NCI-H2196 (cell line): Measurements from ENCODE around the gene PLCL2.

Source experiments
- DNase-seq: peaks from one replicate; lab custom pipeline; 2025; ENCODE audit not compliant: unreplicated experiment; lab: John Stamatoyannopoulos, UW

The PLCL2 gene

GRCh38 chr3:16888785-16889607 lies 4.2 kb downstream of the PLCL2 start:
- no peak for DNase-seq

- no peak for DNase-seq
Observed at GRCh38 chr3:16890597-16891333, 6.0 kb downstream of the PLCL2 start.

- no peak for DNase-seq
Observed at GRCh38 chr3:16893618-16894200, 9.0 kb downstream of the PLCL2 start.

- no peak for DNase-seq
Observed at GRCh38 chr3:16896094-16896627, 11.4 kb downstream of the PLCL2 start.

GRCh38 chr3:16896820-16897219 lies 12.1 kb downstream of the PLCL2 start:
- DNase-seq, result no peak

GRCh38 chr3:16897254-16897926 lies 12.6 kb downstream of the PLCL2 start:
- DNase-seq, result no peak

GRCh38 chr3:16898595-16899395 lies 14.0 kb downstream of the PLCL2 start:
- no peak for DNase-seq

GRCh38 chr3:16899919-16900318 lies 15.2 kb downstream of the PLCL2 start:
- DNase-seq, result no peak

GRCh38 chr3:16900779-16901440 lies 16.2 kb downstream of the PLCL2 start:
- no peak for DNase-seq

GRCh38 chr3:16904423-16905417 lies 20.0 kb downstream of the PLCL2 start:
- no peak for DNase-seq

GRCh38 chr3:16905704-16906103 lies 20.9 kb downstream of the PLCL2 start:
- no peak for DNase-seq

- no peak for DNase-seq
Observed at GRCh38 chr3:16906682-16907081, 21.9 kb downstream of the PLCL2 start.

GRCh38 chr3:16907243-16907642 lies 22.5 kb downstream of the PLCL2 start:
- DNase-seq, result no peak

- no peak for DNase-seq
Observed at GRCh38 chr3:16908016-16908807, 23.5 kb downstream of the PLCL2 start.

GRCh38 chr3:16908896-16909295 lies 24.1 kb downstream of the PLCL2 start:
- DNase-seq, result no peak

- no peak for DNase-seq
Observed at GRCh38 chr3:16909802-16910201, 25.0 kb downstream of the PLCL2 start.

- no peak for DNase-seq
Observed at GRCh38 chr3:16910207-16910606, 25.5 kb downstream of the PLCL2 start.

GRCh38 chr3:16911916-16912315 lies 27.2 kb downstream of the PLCL2 start:
- no peak for DNase-seq
